WERI-Rb-1 (cell line): ENCODE results near the gene RLN2.
A peak's percentile ranks its signal among the peaks of the same experiment; 100 is the strongest.

Experiments
- DNase-seq: peaks from one replicate; pipeline ENCODE4 v3.0.0-alpha.2; 2020
- H3K27ac ChIP-seq: fragments of 250-450 bp; sonication (Bioruptor Pico); 2 replicates; pipeline ENCODE4 v1.5.1; 2020; ENCODE audit warnings: mild to moderate bottlenecking, moderate library complexity
- H3K27me3 ChIP-seq: fragments of 250-450 bp; sonication (Bioruptor Pico); 2 replicates; pipeline ENCODE4 v1.5.1; 2021; ENCODE audit warnings: mild to moderate bottlenecking, low read depth, moderate library complexity; ENCODE audit not compliant: insufficient read depth, severe bottlenecking
- H3K36me3 ChIP-seq: fragments of 250-450 bp; sonication (Bioruptor Pico); 2 replicates; pipeline ENCODE4 v1.5.1; 2020; ENCODE audit warnings: mild to moderate bottlenecking, moderate library complexity
- H3K4me3 ChIP-seq: 2 replicates; pipeline ENCODE4 v1.5.1; 2011; ENCODE audit warnings: low read depth, mild to moderate bottlenecking, control low read depth, low read length
- H3K9me3 ChIP-seq: fragments of 250-450 bp; sonication (Bioruptor Pico); 2 replicates; pipeline ENCODE4 v1.5.1; 2021; ENCODE audit warnings: mild to moderate bottlenecking, moderate library complexity; ENCODE audit not compliant: severe bottlenecking
- TF ChIP-seq, protein P1 (sequence below): IDR thresholded peaks from 2 replicates; pipeline ENCODE4 v1.5.1; 2011; ENCODE audit warnings: low read depth, mild to moderate bottlenecking, control low read depth, inconsistent platforms, low read length

RLN2 gene

DNA sequence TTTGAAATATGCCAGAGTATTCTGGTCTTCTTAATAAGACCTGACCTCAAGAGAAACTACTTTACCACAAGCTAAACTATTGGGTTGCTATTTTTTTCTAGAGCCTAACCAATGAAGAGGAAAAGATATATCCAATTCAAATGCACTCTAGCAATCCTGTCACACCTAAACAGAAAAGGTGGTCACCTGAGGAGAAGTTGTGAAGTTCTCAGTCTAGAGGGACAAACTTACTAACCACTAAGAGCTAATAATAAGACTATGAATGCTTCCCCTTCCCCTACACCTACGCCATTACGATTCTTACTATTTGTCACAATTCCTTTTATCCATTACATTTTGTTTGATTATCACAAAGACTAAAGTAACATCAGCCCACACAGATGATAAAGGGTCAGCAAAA, 29.7 kb downstream of the RLN2 start:
- H3K27me3 ChIP-seq: no peaks in the 10 kb centered on the region
- no peaks in the 10 kb centered on the region for H3K9me3 ChIP-seq
- no peak for DNase-seq
- no peak overlapping the region for H3K4me3 ChIP-seq
- no peaks in the 10 kb centered on the region for H3K36me3 ChIP-seq
- TF ChIP-seq, protein P1, sequence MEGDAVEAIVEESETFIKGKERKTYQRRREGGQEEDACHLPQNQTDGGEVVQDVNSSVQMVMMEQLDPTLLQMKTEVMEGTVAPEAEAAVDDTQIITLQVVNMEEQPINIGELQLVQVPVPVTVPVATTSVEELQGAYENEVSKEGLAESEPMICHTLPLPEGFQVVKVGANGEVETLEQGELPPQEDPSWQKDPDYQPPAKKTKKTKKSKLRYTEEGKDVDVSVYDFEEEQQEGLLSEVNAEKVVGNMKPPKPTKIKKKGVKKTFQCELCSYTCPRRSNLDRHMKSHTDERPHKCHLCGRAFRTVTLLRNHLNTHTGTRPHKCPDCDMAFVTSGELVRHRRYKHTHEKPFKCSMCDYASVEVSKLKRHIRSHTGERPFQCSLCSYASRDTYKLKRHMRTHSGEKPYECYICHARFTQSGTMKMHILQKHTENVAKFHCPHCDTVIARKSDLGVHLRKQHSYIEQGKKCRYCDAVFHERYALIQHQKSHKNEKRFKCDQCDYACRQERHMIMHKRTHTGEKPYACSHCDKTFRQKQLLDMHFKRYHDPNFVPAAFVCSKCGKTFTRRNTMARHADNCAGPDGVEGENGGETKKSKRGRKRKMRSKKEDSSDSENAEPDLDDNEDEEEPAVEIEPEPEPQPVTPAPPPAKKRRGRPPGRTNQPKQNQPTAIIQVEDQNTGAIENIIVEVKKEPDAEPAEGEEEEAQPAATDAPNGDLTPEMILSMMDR: no peak
- H3K27ac ChIP-seq: no peak overlapping the region

DNA sequence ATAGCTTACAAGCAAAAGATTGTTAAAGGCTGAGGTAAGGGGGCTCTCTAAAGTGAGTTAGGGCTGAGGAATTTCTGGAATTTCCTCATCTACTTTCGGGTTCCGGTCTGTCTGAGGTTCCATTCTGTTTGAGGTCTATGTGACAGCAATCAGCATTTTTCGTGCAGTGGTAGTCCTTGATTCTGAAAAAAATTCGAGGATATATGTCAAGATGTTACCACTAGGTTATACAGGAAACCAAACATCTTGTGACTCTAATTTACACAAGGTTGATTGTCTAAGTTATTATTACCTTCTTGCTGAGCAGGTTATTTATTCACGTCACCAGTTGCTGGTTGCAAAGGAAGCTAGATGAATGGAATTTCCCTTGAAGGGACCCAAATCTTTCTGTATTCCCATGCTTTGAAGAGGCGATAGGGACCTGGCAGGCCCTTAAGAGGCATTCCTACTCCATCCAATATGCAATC, 35.2 kb downstream of the RLN2 start:
- no peaks in the 10 kb centered on the region for H3K36me3 ChIP-seq
- no peak overlapping the region for H3K27ac ChIP-seq
- H3K4me3 ChIP-seq: no peak overlapping the region
- TF ChIP-seq, protein P1: no peak
- no peaks in the 10 kb centered on the region for H3K9me3 ChIP-seq
- H3K27me3 ChIP-seq: no peaks in the 10 kb centered on the region
- DNase-seq: no peak

DNA sequence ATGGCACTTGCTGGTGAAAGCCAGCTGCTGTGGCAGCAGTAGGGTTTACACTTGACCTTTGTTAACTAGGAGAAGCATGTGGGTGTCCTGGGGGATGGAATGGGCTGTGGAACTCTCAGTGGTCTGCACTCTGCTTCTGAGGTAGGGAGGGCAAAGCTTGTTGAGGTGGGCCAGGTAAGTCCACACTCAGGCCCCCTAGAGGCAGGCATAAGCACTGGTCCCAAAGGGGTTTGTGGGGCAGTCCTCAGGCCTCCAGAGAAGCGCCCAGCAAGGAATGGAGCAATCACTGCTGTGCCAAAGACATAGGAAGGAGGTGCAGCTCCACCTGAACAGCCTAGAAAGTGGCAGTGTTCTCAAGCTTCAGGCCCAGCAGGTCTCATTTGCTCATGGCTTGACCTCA, 38.6 kb downstream of the RLN2 start:
- Histone ChIP-seq H3K27me3 (no peaks in the 10 kb centered on the region), H3K36me3 (no peaks in the 10 kb centered on the region), H3K9me3 (no peaks in the 10 kb centered on the region), H3K27ac (no peak overlapping the region), H3K4me3 (no peak overlapping the region)
- no peak for DNase-seq
- TF ChIP-seq, protein P1: peak; percentile 39; the same call in 1 of the 2 replicates

DNA sequence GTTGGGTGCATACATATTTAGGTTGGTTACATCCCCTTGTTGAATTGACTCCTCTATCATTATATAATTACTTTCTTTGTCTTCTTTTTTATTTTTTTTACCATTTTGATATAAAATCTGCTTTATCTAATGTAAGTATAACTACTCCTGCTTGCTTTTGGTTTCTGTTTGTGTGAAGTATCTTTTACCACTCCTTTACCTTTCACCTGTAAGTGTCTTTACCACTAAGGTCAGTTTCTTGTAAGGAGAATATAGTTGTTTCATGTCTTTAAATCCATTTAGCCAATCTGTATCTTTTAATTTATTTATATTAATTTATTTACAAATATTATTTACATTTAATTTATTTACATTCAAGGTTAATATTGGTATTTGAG, 40.3 kb downstream of the RLN2 start:
- Histone ChIP-seq H3K27me3 (no peaks in the 10 kb centered on the region), H3K27ac (no peak overlapping the region), H3K36me3 (no peaks in the 10 kb centered on the region), H3K9me3 (no peaks in the 10 kb centered on the region), H3K4me3 (no peak overlapping the region)
- TF ChIP-seq, protein P1: no peak
- DNase-seq: no peak

DNA sequence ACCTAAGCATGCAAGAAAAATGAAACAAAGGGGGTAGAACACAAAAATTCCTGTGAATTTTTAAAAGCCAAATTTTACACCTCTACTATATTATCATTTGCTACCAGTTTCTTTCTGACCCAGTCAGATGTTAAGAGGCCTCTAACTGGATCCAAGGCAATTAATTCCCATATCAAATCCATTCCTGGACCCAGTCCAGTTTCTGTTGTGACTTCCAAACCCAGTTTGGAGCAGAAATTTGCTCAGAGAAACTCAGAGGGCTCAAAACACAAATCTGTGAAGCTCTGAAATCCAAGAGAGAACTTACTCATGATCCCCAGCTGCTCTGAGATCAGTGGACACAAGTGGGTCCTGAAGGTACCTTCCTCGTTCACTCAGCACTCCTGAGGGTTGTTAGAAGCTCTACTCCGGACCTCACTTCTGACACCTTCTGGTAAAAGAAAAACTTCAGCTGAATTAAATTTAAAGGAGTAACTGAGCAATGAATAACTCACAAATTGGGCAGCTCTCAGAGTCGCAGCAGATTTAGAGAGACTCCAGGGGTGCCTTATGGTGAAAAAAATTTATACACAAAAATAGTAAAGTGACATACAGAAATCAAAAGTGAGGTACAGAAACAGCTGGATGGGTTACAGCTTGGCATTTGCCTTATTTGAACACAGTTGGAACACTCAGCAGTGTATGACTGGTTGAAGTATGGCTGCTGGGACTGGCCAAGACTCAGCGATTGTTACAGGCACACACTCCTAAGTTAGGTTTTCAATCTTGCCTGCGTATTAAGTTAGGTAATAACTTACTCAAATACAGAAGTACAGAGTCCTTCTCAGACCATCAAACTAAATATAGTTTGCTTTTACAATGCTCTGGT, 40.9 kb downstream of the RLN2 start:
- Histone ChIP-seq H3K27ac (no peak overlapping the region), H3K4me3 (no peak overlapping the region), H3K36me3 (no peaks in the 10 kb centered on the region), H3K27me3 (no peaks in the 10 kb centered on the region), H3K9me3 (no peaks in the 10 kb centered on the region)
- peak; percentile 21 for DNase-seq
- TF ChIP-seq, protein P1: no peak
